ENCODE results near the gene IRX6.
A peak's percentile ranks its signal among the peaks of the same experiment; 100 is the strongest.

GRCh38 chr16:55324285-55325079 lies 479 bp downstream of the IRX6 start:
- TF ChIP-seq CTCF (IDR thresholded peaks at IDR 0.05) (no peak), EZH2phosphoT487 (IDR thresholded peaks at IDR 0.05) (peak; percentile 62), EZH2 (IDR thresholded peaks at IDR 0.05) (no peak)
